Glutamatergic neuron (in vitro differentiated cells): ENCODE measurements around the gene CNEP1R1. TPM values are rescaled to one million over a fixed set of nuclear protein-coding genes. Genes with fewer than 3 reads are reported as not detected.

ENCODE experiments used
- DNase-seq: peaks from one replicate; pipeline ENCODE4 v3.0.0; 2022
- H3K27ac Mint-ChIP-seq: one replicate; pipeline ENCODE4 v1.8.0; 2020; ENCODE audit warnings: mild to moderate bottlenecking, mixed read lengths, inconsistent platforms; ENCODE audit not compliant: unreplicated experiment
- H3K27me3 Mint-ChIP-seq: one replicate; pipeline ENCODE4 v1.8.0; 2020; ENCODE audit warnings: mild to moderate bottlenecking, moderate library complexity, mixed read lengths, inconsistent platforms; ENCODE audit not compliant: unreplicated experiment
- H3K36me3 Mint-ChIP-seq: one replicate; pipeline ENCODE4 v1.8.0; 2020; ENCODE audit warnings: mild to moderate bottlenecking, mixed read lengths, inconsistent platforms; ENCODE audit not compliant: unreplicated experiment
- H3K4me1 Mint-ChIP-seq: one replicate; pipeline ENCODE4 v1.8.0; 2020; ENCODE audit warnings: mild to moderate bottlenecking, low read depth, mixed read lengths, inconsistent platforms; ENCODE audit not compliant: unreplicated experiment
- H3K4me3 Mint-ChIP-seq: one replicate; pipeline ENCODE4 v1.8.0; 2020; ENCODE audit warnings: mild to moderate bottlenecking, mixed read lengths, inconsistent platforms; ENCODE audit not compliant: unreplicated experiment
- H3K9me3 Mint-ChIP-seq: one replicate; pipeline ENCODE4 v1.8.0; 2020; ENCODE audit warnings: mild to moderate bottlenecking, moderate library complexity, mixed read lengths, inconsistent platforms; ENCODE audit not compliant: unreplicated experiment
- CTCF ChIP-seq: fragments of 200-600 bp; sonication (generic); IDR thresholded peaks from one replicate; pipeline ENCODE4 v1.5.0; 2021; ENCODE audit not compliant: partially characterized antibody, unreplicated experiment
- total RNA-seq: library from RNA; stranded (reverse); fragmentation: NEBNext Ultra II Directional; extraction: Animal tissue kit (Norgen Biotek cat#: 25700); gene quantifications from one replicate; pipeline ENCODE4 v1.2.1, GENCODE V29; 2021; ENCODE audit not compliant: unreplicated experiment

Gene CNEP1R1
- total RNA-seq, 1 donor from 2014 or later, result 15.0 TPM

- Mint-ChIP-seq H3K4me3 (no peak overlapping the region), H3K27me3 (no peaks in the 10 kb centered on the region), H3K27ac (no peak overlapping the region), H3K36me3 (no peaks in the 10 kb centered on the region), H3K4me1 (no peaks in the 10 kb centered on the region), H3K9me3 (no peaks in the 10 kb centered on the region)
- no peak for DNase-seq
- no peak for TF ChIP-seq CTCF
Measured at GRCh38 chr16:49986351-49987124, 38.5 kb upstream of the CNEP1R1 start.

- no peak overlapping the region for H3K27ac Mint-ChIP-seq
- no peaks in the 10 kb centered on the region for H3K27me3 Mint-ChIP-seq
- no peaks in the 10 kb centered on the region for H3K36me3 Mint-ChIP-seq
- no peaks in the 10 kb centered on the region for H3K4me1 Mint-ChIP-seq
- H3K4me3 Mint-ChIP-seq, result no peak overlapping the region
- no peaks in the 10 kb centered on the region for H3K9me3 Mint-ChIP-seq
- DNase-seq, result no peak
- TF ChIP-seq CTCF, result no peak
Measured at GRCh38 chr16:49987381-49987780, 37.6 kb upstream of the CNEP1R1 start.

- no peak for DNase-seq
- H3K27me3 Mint-ChIP-seq, result no peaks in the 10 kb centered on the region
- no peak for TF ChIP-seq CTCF
- H3K9me3 Mint-ChIP-seq, result peaks cover 5% of the 10 kb centered on the region
- H3K36me3 Mint-ChIP-seq, result no peaks in the 10 kb centered on the region
- H3K4me3 Mint-ChIP-seq, result no peak overlapping the region
- H3K4me1 Mint-ChIP-seq, result peaks cover 8% of the 10 kb centered on the region
- no peak overlapping the region for H3K27ac Mint-ChIP-seq
Measured at GRCh38 chr16:49992825-49993224, 32.2 kb upstream of the CNEP1R1 start.

GRCh38 chr16:49993579-49993978 is 31.4 kb upstream of the CNEP1R1 start:
- Mint-ChIP-seq H3K4me3 (peak overlapping the region; percentile 26), H3K4me1 (peaks cover 8% of the 10 kb centered on the region), H3K27me3 (no peaks in the 10 kb centered on the region), H3K9me3 (peaks cover 5% of the 10 kb centered on the region), H3K27ac (no peak overlapping the region), H3K36me3 (no peaks in the 10 kb centered on the region)
- TF ChIP-seq CTCF, result no peak
- no peak for DNase-seq

GRCh38 chr16:49994006-49994405 is 31.0 kb upstream of the CNEP1R1 start:
- no peak overlapping the region for H3K27ac Mint-ChIP-seq
- no peak for DNase-seq
- H3K4me1 Mint-ChIP-seq, result peaks cover 8% of the 10 kb centered on the region
- peaks cover 5% of the 10 kb centered on the region for H3K9me3 Mint-ChIP-seq
- no peak for TF ChIP-seq CTCF
- no peaks in the 10 kb centered on the region for H3K27me3 Mint-ChIP-seq
- H3K36me3 Mint-ChIP-seq, result no peaks in the 10 kb centered on the region
- no peak overlapping the region for H3K4me3 Mint-ChIP-seq
